HG02763 (cell line): ENCODE results near the gene MRFAP1.
A peak's percentile ranks its signal among the peaks of the same experiment; 100 is the strongest.

ENCODE experiments used
- ATAC-seq: cut with Tn5 transposase; IDR thresholded peaks from one replicate; pipeline ENCODE4 v1.9.1; 2021; ENCODE audit warnings: mild to moderate bottlenecking, moderate library complexity; ENCODE audit not compliant: unreplicated experiment

The MRFAP1 gene

DNA sequence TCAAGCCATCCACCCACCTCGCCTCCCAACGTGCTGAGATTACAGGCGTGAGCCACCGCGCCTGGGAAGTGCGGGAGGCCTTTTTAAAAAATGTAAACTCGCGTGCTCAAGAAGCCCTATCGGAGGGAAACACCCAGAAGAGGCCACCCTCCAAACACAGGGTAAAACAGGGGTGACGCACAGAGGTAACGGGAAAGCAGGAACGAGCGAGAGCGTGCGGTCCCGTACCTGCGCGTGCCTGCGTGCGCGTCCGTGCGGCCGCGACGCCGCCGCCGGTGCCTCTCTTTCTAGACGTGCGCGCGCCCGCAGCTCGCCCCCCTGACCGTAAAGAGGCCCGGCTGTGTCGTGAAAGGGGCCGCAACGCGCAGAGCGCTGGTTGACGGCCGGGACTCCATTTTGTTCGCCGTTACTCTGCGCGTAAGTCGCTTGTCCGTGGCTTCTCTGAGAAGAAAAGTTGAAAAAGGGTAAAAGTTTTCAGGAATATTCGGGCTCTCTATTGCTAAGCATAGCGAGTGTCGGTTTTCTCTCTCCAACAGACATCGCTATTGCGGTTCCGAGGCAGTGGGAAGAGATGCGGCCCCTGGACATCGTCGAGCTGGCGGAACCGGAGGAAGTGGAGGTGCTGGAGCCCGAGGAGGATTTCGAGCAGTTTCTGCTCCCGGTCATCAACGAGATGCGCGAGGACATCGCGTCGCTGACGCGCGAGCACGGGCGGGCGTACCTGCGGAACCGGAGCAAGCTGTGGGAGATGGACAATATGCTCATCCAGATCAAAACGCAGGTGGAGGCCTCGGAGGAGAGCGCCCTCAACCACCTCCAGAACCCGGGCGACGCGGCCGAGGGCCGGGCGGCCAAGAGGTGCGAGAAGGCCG lies at the start of gene MRFAP1:
TSS of gene MRFAP1 (plus strand) at position 394 of the 872 bp plus-strand sequence. CDS start at position 572, 178 bp downstream.
- peak; percentile 84 for ATAC-seq

DNA sequence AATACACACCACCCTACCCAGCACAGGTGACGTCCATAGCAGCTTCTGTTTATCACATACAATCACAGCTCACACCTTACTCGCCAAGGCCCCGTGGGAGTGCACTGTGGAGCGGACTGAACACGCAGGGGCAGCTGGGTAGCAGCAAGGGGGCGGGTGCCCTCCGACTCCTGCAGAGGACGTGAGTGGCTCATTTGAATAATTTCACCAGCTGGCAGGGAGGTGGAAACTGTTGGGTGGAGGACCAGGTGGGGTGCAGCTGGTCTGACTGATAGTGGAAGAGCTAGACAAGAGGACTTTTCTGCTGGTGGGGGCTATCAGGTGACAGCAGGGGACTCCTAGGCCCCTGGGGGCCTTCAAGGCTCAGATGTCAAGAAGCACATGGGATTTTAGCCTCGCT lies 49.2 kb upstream of the MRFAP1 start:
- peak; percentile 49 for ATAC-seq

DNA sequence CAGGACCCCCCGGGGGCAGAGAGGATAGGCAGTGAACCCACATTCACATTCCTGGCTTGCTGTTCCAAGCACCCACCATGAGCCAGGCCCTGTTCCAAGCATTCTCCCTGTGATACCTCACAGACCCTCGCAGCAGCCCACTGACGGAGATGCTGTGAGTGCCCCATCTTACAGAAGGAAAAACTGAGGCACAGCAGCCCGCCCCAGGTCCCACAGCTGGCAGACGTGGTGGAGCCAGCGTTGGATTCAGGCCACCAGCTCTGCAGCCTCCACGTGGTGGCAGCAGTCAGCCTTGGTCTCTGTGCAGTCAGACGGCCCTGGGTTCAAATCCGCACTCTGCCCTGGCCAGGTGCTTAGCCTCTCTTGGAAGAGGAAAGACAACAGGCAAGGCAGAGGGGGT lies 48.7 kb upstream of the MRFAP1 start:
- peak; percentile 6 for ATAC-seq

DNA sequence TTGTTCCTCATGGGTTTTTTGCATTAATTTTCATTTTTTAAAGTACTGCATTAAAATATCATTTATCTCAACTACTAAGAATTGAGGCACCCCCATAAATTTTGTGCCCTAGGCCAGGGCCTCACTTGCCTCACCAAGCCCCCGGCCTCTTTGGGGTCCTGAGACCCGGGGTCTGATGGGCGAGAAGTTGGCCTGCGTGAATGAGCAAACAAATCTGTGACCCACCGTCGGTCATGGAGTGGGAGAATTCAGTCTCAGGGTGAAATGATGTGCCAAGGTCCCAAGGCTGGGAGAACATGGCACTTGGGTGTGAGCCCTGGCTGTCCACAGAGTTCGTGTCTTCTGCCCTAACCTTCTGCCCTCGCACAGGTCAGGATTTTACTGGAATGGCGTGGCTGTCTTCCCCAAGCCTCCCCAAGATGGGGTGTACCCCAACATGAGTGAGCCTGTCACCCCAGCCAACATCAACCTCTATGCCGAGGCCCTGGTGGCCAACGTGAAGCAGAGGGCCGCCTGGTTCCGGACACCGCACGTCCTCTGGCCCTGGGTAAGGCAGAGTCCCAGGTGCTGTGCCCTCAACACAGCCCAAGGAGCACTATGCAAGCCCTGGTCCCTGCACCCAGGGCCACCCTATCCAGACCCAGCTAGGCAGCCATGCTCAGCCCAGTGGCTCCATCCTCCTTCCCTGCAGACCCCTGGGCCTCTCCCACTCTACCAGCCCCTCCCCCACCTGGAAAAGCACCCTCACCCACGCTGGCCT lies 47.5 kb upstream of the MRFAP1 start:
- no peak for ATAC-seq

DNA sequence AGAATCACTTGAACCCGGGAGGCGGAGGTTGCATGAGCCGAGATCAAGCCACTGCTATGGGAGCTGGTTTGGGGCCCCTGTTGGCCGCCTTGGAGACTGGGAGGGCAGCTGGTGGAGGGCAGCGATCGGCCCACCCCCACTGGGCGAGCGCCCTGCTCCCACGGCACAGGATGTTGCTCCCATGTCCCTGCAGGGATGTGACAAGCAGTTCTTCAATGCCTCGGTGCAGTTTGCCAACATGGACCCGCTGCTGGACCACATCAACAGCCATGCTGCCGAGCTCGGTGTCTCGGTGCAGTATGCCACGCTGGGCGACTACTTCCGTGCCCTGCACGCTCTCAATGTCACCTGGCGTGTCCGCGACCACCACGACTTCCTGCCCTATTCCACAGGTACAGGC lies 46.1 kb upstream of the MRFAP1 start:
- no peak for ATAC-seq

DNA sequence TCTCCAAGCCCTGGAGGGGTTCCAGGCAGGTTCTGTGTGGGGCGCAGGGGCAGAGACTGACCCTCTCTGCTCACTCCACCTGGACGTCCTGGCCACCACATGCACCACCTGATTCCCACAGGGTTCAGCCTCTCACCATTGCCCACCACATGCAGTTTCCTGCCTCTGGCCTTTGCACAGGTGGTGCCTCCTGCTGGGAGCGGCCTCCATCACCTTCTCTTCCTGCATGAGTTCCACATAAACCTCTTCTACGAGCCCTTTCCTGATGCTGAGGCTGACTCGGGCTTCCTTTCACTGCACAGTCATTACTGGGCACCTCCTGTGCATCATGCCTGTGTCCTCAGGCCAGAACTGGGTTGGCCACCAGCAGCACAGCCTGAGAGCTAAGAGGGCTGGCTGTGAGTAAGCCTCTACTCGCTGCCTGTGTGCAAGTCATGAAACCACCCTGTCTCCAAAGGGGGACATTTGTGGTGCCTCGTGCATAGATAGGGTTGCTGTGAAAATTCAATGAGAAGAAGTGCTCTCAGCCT lies 45.6 kb upstream of the MRFAP1 start:
- no peak for ATAC-seq

DNA sequence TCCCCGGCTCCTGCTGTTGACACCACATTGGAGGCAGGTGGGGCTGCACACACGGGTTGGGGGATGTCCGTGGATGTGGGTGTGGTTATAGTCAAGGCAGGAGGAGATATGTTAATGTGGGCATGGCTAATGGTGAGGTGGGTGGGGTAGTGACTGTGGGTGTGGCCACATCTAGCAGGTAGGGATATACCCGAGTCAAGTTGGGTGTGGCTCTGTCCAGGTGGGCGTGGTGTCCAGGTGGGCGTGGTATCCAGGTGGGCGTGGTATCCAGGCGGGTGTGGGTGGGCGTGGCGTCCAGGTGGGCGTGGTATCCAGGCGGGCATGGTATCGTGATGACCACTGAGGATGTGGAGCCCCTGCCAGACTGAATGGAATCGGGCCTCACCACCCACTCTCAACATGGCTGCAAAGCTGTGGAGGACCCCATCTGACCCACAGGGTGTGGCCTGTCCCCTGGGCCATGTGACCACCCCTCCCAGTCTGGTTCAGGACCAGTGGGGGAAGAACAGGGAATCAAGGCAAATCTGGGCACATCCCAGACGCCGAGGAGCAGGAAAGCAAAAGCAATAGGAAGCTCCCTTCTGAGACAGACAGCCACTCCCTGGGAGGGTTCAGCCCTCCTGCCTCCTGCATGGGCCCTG lies 44.5 kb upstream of the MRFAP1 start:
- no peak for ATAC-seq

DNA sequence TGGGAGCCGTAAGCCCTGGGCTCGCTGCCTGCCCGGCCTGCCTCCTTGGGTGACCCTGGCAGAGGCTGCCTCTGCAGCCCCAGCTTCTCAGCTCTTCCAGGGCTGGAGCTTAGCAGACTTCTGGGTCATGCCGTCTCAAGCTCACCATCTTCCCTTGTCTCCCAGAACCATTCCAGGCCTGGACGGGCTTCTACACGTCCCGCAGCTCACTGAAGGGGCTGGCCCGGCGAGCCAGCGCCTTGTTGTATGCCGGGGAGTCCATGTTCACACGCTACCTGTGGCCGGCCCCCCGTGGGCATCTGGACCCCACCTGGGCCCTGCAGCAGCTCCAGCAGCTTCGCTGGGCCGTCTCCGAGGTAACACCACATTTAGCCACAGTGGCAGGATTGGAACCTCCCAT lies 43.5 kb upstream of the MRFAP1 start:
- no peak for ATAC-seq

DNA sequence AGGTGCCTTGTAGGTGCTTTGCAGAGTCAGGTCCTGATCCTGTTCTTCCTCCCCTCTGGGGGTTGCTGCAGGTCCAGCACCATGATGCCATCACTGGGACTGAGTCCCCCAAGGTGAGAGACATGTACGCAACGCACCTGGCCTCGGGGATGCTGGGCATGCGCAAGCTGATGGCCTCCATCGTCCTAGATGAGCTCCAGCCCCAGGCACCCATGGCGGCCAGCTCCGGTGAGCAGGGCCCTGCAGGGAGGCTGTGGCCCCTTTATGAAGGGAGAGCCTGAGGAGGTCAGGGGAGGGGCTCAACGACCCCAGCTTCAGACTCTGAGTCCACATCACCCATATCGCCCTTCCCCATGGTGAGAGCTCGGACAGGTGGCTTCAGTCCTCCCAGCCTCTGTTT lies 42.4 kb upstream of the MRFAP1 start:
- ATAC-seq, result no peak

DNA sequence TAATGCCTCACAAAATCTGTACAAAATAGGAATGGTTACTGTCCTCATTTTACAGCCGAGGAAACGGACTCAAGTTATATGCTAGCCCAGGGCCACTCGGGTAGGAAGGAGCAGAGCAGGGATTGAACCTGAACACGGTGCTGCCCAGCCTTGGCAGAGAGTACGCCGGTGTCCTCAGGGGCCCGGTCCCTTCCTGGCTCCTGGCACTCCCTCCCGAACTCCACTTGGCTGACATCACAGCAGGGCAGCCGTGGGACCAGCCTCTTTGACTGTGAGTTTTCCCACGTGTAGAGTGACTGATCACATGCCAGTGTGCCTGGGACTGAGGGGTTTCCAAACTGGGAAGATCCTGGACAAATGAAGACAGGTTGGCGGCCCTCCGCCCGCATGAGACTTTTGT lies 41.8 kb upstream of the MRFAP1 start:
- ATAC-seq, result no peak

DNA sequence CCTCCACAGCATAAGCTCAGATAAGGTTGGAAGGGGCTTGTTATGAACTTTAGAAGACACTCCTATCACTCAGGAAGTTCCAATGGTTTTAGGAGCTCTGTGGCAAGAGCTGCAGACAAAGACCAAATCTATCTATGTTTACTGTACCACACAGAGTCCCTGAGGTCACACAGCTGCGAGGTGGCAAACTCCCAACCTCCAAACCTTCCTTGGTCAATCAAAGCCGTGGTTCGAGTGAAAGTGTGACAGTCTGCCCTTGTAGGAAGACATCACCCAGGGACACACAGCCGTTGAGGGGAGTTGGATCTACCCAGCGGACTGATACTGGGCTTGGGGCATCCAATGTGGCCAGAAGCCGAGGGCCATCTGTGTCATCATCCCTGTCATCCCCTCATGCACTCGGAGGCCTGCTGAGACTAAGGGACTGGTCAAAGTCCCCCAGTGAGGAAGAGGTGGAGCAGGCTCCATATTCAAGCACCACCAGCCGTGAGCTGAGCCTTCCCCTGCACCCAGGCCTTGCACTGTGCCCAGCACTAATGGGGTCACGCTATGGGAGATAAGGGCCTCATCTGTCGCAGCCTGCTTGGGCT lies 38.7 kb upstream of the MRFAP1 start:
- ATAC-seq, result no peak

DNA sequence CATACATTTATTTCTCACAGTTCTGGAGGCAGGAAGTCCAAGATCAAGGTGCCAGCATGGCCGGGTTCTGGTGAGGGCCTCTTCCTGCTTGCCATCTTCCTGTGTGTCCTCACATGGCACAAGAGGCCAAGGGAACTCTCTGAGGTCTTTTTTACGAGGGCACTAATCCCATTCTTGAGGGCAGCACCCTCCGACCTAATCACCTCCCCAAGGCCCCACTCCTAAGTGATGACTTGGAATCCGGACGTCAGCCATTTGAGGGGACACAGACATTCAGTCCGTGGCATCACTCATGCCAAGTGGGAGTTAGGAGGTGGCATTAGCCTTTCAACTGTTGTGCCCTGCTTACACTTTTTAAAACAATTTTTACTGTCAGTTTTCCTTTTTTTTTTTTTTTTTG lies 38.2 kb upstream of the MRFAP1 start:
- no peak for ATAC-seq

DNA sequence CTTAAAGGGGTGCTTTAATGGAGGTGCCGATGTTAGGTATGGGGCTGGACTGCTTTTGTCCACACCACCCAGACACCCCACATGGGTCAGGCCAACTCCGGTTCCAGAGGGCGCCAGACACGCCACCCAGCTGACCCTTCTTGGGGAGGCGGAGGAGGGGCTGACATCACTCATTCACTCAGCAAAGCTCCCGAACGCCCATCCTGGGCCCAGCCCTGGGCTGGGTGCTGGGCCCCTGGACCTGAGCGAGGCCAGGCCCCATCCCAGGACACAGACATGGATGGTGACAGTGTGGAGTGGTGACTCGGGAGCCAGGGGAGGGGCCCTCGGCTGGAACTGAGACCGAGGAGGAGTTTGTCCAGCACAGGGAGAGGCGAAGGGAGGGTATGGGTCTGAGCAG lies 37.4 kb upstream of the MRFAP1 start:
- no peak for ATAC-seq

DNA sequence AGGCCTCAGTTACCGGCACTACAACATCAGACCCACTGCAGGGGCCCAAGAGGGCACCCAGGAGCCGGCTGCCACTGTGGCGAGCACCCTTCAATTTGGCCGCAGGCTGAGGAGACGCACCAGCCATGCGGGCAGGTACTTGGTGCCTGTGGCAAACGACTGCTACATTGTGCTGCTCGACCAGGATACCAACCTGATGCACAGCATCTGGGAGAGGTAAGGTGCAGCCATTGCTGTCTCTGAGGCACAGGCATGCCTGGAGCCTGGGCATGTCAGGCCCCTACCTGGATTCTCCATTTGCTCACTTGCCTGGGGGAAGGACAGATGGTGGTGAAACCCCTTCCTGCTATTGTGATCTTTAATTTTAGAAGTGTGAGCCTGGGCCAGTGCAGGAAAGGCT lies 35.4 kb upstream of the MRFAP1 start:
- no peak for ATAC-seq

DNA sequence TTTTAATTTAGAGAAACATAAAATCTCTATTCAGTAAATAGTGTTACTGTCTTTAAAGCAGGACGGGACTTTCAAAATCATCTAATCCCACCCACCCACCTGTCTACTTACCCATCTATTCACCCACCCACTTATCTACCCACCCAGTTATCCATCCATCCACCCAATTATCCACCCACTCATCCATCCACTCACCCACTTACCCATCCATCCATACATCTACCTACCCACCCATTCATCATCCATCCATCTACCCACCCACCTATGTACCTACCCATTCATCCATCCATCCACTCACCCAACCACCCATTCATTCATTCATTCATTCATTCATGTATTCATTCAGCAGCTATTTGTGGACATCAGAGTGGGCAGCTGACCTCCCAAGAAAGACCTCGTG lies 34.9 kb upstream of the MRFAP1 start:
- ATAC-seq, result no peak

DNA sequence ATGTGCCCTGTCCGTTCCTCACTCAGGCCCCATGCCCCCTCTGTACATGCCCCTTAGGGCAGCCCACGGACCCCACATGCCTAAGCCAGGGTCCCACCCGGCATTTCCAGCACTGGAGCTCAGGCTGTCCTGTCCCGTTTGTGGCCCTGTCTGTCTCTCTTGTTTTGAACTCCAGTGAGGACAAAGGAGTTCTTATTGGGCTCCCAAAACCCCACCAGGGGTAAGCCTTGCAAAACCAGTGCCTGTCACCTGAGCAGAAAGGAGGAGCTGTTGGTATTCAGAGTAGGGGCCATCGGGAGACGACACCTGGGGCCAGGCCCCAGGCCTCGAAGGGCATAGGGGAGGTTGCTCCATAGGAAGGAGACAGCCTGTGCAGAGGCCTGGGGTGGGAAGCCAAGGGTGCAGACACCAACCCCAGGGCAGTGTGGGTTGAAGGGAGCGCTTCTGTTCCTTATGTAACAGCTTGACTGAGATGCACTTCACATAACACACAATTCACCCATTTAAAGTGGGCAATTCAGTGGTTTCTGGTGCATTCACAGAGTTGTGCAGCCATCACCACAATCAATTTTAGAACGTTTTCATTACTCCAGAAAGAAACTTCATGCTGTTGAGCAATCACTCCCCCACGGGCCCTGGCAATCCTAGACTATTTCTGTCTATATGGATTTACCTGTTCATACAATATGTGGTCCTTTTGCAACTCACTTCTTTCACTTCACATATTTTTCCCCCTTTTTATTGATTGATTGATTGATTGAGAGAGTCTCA lies 33.8 kb upstream of the MRFAP1 start:
- no peak for ATAC-seq

DNA sequence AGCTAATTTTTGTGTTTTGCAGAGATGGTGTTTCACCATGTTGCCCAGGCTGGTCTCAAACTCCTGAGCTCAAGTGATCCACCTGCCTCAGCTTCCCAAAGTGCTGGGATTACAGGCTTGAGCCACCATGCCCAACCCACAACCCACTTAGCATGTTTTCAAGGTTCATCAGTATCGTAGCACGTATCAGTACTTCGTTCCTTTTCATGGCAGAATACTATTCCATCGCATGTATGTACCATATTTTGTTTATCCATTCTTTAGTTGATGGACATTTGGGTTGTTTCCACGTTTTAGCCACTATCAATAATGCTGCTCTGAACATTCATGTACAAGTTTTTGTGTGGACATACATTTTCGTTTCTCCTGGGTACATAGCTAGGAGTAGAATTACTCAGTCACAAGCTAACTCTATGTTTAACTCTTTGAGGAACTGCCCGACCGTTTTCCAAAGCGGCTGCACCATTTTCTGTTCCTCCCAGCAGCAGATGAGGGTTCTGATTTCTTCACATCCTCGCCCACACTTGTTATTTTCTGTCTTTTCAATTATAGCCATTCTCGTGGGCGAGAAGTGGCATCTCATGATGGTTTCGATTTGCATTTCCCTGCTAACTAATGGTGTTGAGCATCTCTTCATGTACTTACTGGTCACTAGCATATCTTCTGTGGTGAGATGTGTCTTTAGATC lies 33.0 kb upstream of the MRFAP1 start:
- ATAC-seq, result no peak

DNA sequence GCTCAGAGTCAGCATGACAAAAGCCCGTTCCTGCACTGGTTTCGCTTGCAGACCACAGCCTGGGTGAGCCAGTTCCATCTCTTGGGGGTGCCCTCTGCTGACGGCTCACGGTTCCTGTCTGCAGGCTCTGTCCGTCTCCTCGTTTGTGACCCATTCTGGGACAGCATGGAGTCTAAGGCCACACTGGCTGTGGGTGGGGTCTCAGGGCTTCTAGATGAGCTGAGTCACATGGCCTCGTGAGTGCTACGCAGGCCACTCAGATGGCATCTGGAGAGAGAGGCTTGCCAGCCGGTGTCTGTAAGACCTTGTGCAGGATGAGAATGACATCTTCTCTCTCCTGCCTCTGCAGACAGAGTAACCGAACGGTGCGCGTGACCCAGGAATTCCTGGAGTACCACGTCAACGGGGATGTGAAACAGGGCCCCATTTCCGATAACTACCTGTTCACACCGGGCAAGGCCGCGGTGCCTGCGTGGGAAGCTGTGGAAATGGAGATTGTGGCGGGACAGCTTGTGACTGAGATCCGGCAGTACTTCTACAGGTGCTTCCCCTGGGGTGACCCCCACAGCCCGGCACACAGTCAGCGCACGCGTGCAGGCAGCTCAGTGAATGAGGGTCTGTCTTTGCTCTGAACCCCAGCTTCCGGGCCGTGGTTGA lies 31.6 kb upstream of the MRFAP1 start:
- no peak for ATAC-seq

DNA sequence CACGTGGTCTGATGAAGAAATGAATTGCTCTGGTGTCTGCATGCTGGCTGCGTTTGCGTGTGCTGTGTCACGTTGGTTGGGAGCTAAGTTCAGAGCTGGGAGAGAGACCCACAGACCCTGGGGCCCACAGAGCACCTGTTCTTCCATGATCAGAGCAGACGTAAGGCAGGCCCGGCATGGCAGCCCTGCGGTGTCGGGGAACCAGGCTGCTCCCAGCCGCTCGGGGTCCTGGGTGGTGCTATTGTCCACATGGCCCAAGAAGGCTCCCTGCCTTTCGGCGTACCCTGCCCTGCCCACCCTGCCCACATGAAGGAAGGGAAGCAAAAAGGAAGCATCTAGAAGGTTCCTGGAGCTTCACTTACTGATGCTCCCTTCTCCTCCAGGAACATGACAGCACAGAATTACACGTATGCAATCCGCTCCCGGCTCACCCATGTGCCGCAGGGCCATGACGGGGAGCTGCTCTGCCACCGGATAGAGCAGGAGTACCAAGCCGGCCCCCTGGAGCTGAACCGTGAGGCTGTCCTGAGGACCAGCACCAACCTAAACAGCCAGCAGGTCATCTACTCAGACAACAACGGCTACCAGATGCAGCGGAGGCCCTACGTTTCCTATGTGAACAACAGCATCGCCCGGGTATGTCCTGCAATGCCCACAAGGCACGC lies 30.9 kb upstream of the MRFAP1 start:
- ATAC-seq, result no peak
